ENCODE results near the gene EEF2.

GRCh38 chr19:3981373-3981735, 3.9 kb downstream of the EEF2 start:
- TF ChIP-seq CTCF (IDR thresholded peaks at IDR 0.05) = no peak
- no peak for TF ChIP-seq EZH2 (IDR thresholded peaks at IDR 0.05; ENCODE audit: borderline replicate concordance, insufficient read depth, low read depth, low read length, poor library complexity, severe bottlenecking)
